GM23338 (cell line): ENCODE measurements around the gene MOXD1.

Source experiments
- CREB1 ChIP-seq: fragments of 250-450 bp; sonication (Bioruptor Pico); IDR thresholded peaks from 2 replicates; pipeline ENCODE4 v1.5.0; 2020; ENCODE audit warnings: low read depth, mild to moderate bottlenecking, moderate library complexity
- ETS1 ChIP-seq: IDR thresholded peaks from 2 replicates; pipeline ENCODE4 v1.6.1; 2016; ENCODE audit warnings: antibody characterized with exemption
- EZH2 ChIP-seq: fragments of 200-600 bp; sonication (generic); IDR thresholded peaks from one replicate; pipeline ENCODE4 v1.8.0; 2017; ENCODE audit warnings: antibody characterized with exemption, mild to moderate bottlenecking, low read depth; ENCODE audit not compliant: unreplicated experiment
- EZH2phosphoT487 ChIP-seq: fragments of 200-600 bp; sonication (generic); IDR thresholded peaks from one replicate; pipeline ENCODE4 v1.8.1; 2018; ENCODE audit warnings: antibody characterized with exemption; ENCODE audit not compliant: unreplicated experiment
- JUNB ChIP-seq: IDR thresholded peaks from one replicate; pipeline ENCODE4 v1.6.1; 2016; ENCODE audit warnings: antibody characterized with exemption; ENCODE audit not compliant: unreplicated experiment
- NANOG ChIP-seq: IDR thresholded peaks from 2 replicates; pipeline ENCODE4 v1.6.1; 2016; ENCODE audit warnings: antibody characterized with exemption, borderline replicate concordance
- POLR2AphosphoS5 ChIP-seq: IDR thresholded peaks from 2 replicates; pipeline ENCODE4 v1.6.1; 2016; ENCODE audit warnings: antibody characterized with exemption, low read depth
- REST ChIP-seq: IDR thresholded peaks from one replicate; pipeline ENCODE4 v1.6.1; 2018; ENCODE audit warnings: antibody characterized with exemption; ENCODE audit not compliant: unreplicated experiment
- STAT1 ChIP-seq: IDR thresholded peaks from one replicate; pipeline ENCODE4 v1.6.1; 2016; ENCODE audit warnings: antibody characterized with exemption; ENCODE audit not compliant: unreplicated experiment
- ZNF114 ChIP-seq: fragments of 250-450 bp; sonication (Bioruptor Pico); IDR thresholded peaks from 2 replicates; pipeline ENCODE4 v1.5.0; 2020; ENCODE audit warnings: mild to moderate bottlenecking, moderate library complexity
- ZNF331 ChIP-seq: fragments of 250-450 bp; sonication (Bioruptor Pico); IDR thresholded peaks from 2 replicates; pipeline ENCODE4 v1.5.0; 2020; ENCODE audit warnings: low read depth, mild to moderate bottlenecking, moderate library complexity
- ZNF462 ChIP-seq: fragments of 250-450 bp; sonication (Bioruptor Pico); IDR thresholded peaks from 2 replicates; pipeline ENCODE4 v1.5.0; 2020; ENCODE audit warnings: mild to moderate bottlenecking, moderate library complexity
- TF ChIP-seq, protein P1 (sequence below), 2 experiments: fragments of 200-600 bp in 1 of 2; sonication (generic) in 1 of 2; conservative IDR thresholded peaks; 2 replicates each; pipeline versions ENCODE4 v1.5.1 to v1.6.1; 2016 to 2017; ENCODE audit warnings: antibody characterized with exemption in 2 of 2, low read depth in 2 of 2, mild to moderate bottlenecking in 2 of 2, moderate library complexity in 1 of 2

DNA sequence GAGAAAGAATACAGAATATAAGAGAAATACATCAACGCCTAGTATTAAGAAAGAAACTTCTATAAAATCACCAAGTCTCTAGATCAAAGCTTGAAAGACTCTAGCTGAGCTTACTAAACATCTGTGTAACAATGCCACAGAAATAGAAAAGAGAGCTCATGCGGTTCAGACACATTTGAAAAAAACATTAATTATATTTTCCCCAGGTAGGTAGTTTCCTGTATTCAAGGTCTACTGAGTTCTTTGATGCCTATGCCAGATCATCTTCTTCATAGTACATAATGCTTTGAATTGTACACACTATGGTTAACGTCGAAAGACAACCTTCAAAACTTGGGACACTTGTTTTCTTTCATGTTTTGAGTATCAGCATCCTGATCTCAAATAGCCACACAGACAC, 11.3 kb downstream of the MOXD1 start:
- TF ChIP-seq ZNF331 (CRISPR knock-in tag), result no peak
- TF ChIP-seq, protein P1, sequence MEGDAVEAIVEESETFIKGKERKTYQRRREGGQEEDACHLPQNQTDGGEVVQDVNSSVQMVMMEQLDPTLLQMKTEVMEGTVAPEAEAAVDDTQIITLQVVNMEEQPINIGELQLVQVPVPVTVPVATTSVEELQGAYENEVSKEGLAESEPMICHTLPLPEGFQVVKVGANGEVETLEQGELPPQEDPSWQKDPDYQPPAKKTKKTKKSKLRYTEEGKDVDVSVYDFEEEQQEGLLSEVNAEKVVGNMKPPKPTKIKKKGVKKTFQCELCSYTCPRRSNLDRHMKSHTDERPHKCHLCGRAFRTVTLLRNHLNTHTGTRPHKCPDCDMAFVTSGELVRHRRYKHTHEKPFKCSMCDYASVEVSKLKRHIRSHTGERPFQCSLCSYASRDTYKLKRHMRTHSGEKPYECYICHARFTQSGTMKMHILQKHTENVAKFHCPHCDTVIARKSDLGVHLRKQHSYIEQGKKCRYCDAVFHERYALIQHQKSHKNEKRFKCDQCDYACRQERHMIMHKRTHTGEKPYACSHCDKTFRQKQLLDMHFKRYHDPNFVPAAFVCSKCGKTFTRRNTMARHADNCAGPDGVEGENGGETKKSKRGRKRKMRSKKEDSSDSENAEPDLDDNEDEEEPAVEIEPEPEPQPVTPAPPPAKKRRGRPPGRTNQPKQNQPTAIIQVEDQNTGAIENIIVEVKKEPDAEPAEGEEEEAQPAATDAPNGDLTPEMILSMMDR (conservative IDR thresholded peaks at IDR 0.05; ENCODE audit: low read depth in 2 of 2), result no peak
- no peak for TF ChIP-seq POLR2AphosphoS5
- TF ChIP-seq REST, result no peak
- no peak for TF ChIP-seq EZH2
- TF ChIP-seq CREB1 (CRISPR knock-in tag), result no peak
- no peak for TF ChIP-seq JUNB
- no peak for TF ChIP-seq STAT1
- no peak for TF ChIP-seq EZH2phosphoT487
- no peak for TF ChIP-seq ZNF114 (CRISPR knock-in tag)
- no peak for TF ChIP-seq ETS1
- no peak for TF ChIP-seq ZNF462 (CRISPR knock-in tag)
- TF ChIP-seq NANOG, result no peak
